PFSK-1 (cell line): ENCODE measurements around the gene CAB39L.

ENCODE experiments used
- FOXP2 ChIP-seq: optimal IDR thresholded peaks from 2 replicates; pipeline ENCODE3; 2011; ENCODE audit warnings: borderline replicate concordance, control low read depth, inconsistent platforms; ENCODE audit not compliant: insufficient read depth; ENCODE audit errors: extremely low read length, extremely low read depth
- POLR2AphosphoS5 ChIP-seq: IDR thresholded peaks from 2 replicates; pipeline ENCODE4 v1.6.1; 2012; ENCODE audit warnings: low read depth, mild to moderate bottlenecking, control low read depth, low read length, moderate library complexity
- SIN3A ChIP-seq: IDR thresholded peaks from 2 replicates; pipeline ENCODE4 v1.6.1; 2012; ENCODE audit warnings: mild to moderate bottlenecking, low read length, moderate library complexity, borderline replicate concordance; ENCODE audit not compliant: insufficient read depth
- TAF1 ChIP-seq: IDR thresholded peaks from 2 replicates; pipeline ENCODE4 v1.6.1; 2012; ENCODE audit warnings: low read length, control low read depth, borderline replicate concordance; ENCODE audit not compliant: insufficient read depth
- TF ChIP-seq, protein P1 (sequence below), 2 experiments: IDR thresholded peaks; 2 replicates each; pipeline versions ENCODE4 v1.6.1 to v1.8.0; 2011 to 2012; ENCODE audit warnings: low read depth in 2 of 2, low read length in 2 of 2, control low read depth in 1 of 2, inconsistent platforms in 1 of 2, mild to moderate bottlenecking in 1 of 2, moderate library complexity in 1 of 2; ENCODE audit not compliant: insufficient read depth in 1 of 2

CAB39L gene

DNA sequence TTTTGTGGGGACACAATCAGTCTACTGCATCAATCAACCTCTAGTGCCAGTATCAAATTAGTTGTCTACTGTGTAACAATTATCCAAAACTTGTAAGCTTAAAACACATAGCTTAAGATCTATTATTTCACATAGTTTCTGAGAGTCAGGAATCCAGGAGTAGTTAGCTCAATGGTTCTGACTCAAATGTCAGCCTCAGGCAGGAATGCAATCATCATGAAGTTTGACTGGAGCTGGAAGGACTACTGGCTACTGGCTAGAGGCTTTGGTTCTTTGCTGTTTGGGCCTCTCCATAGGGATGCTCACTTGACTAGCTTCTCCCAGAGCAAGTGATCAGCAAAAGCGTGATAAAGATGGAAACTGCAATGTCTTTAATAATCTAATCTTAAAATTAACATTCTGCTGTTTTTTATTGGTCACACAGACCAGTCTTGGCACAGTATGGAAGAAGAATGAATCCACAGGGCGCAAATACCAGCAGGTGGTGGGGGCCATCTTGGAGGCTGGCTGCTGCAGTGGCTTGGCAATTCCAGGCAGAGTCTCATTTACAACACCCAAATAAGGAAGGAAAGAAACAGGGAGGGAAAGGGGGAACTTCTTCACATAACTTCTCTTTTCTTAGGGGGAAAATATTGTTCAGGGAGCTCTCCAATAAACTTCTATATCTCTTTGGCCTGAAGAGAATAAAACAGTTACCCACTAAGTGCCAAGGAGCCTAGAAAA, 15.7 kb downstream of the CAB39L start:
- TF ChIP-seq TAF1 (no peak), POLR2AphosphoS5 (no peak), FOXP2 (no peak), SIN3A (no peak)
- TF ChIP-seq, protein P1, sequence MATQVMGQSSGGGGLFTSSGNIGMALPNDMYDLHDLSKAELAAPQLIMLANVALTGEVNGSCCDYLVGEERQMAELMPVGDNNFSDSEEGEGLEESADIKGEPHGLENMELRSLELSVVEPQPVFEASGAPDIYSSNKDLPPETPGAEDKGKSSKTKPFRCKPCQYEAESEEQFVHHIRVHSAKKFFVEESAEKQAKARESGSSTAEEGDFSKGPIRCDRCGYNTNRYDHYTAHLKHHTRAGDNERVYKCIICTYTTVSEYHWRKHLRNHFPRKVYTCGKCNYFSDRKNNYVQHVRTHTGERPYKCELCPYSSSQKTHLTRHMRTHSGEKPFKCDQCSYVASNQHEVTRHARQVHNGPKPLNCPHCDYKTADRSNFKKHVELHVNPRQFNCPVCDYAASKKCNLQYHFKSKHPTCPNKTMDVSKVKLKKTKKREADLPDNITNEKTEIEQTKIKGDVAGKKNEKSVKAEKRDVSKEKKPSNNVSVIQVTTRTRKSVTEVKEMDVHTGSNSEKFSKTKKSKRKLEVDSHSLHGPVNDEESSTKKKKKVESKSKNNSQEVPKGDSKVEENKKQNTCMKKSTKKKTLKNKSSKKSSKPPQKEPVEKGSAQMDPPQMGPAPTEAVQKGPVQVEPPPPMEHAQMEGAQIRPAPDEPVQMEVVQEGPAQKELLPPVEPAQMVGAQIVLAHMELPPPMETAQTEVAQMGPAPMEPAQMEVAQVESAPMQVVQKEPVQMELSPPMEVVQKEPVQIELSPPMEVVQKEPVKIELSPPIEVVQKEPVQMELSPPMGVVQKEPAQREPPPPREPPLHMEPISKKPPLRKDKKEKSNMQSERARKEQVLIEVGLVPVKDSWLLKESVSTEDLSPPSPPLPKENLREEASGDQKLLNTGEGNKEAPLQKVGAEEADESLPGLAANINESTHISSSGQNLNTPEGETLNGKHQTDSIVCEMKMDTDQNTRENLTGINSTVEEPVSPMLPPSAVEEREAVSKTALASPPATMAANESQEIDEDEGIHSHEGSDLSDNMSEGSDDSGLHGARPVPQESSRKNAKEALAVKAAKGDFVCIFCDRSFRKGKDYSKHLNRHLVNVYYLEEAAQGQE (IDR thresholded peaks at IDR 0.05; ENCODE audit: insufficient read depth in 1 of 2, low read depth in 2 of 2, low read length in 2 of 2), result no peak

DNA sequence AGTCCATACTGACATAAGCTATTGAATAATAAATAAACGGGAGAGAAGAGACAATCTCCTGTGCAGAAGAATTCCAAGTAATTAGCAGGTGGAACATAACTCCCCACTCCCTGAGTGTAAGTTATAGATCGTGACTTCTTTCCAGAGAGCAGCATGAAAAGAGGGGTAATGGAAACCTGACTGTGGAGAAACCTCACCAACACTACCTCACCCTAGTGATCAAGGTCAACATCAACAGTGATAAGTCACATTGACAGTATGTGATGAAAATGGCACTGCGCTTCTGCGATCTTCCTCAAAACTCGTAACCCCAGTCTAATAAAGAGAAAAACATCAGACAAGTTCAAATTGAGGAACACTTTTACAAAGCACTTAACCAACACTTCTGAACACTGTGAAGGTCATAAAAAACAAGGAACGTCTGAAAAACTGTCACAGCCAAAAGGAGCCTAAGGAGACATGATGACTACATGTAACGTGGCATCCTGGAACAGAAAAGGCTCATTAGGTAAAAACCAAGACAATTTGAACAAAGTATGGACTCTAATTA, 19.8 kb downstream of the CAB39L start:
- TF ChIP-seq SIN3A, result no peak
- no peak for TF ChIP-seq POLR2AphosphoS5
- no peak for TF ChIP-seq TAF1
- TF ChIP-seq FOXP2, result no peak
- TF ChIP-seq, protein P1 (IDR thresholded peaks at IDR 0.05; ENCODE audit: insufficient read depth in 1 of 2, low read depth in 2 of 2, low read length in 2 of 2), result no peak

DNA sequence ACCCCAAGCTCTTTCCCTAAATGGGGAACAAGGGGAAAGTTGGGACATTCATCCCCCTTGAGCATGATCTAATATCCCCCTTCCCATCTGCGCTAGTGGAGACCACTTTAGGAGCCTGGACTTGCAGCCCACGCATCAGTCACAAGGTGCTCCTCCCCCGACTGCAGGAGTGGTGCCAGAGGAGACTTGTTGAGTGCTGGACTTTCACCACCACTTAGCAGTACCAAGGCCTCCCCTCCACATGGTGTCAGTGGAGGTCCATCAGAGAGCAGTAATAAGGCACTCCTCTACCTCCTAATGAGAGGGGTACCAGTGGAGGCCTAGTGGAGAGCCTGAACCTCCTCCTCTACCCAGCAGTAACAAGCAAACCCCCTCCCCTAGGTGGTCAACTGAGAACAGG, 22.5 kb downstream of the CAB39L start:
- no peak for TF ChIP-seq FOXP2
- TF ChIP-seq TAF1, result no peak
- TF ChIP-seq POLR2AphosphoS5, result no peak
- no peak for TF ChIP-seq SIN3A
- TF ChIP-seq, protein P1 (IDR thresholded peaks at IDR 0.05; ENCODE audit: insufficient read depth in 1 of 2, low read depth in 2 of 2, low read length in 2 of 2), result no peak

DNA sequence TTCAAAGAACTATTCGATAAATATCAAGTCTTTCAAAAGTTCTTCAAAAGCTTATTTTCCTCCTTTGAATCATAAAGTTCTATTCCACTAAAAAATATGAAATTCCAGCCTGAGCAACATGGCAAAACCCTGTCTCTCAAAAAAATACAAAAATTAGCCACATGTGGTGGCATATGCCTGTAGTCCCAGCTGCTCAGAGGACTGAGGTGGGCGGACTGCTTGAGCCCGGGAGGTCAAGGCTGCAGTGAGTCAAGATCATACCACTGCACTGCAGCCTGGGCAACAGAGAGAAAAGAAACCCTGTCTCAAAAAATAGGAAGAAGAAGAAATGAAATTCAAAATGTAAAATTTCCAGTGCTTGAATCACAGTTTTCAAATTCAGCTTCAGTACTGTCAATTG, 24.6 kb downstream of the CAB39L start:
- TF ChIP-seq FOXP2, result no peak

DNA sequence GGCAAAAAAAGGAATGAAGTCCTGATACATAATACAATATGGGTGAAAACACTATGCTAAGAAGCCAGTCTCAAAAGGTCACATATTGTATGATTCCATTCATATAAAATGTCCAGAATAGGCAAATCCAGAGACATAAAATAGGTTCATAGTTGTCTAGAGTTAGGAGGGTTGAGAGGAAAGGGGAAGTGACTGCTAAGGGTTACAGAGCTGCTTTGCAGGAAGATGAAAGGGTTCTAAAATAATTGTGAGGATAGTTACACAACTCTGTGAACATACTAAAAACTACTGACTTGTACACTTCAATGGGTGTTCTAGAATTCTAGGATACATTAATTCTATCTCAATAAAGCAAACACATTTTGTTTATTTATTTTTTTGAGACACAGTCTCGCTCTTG, 25.7 kb downstream of the CAB39L start:
- TF ChIP-seq, protein P1 (IDR thresholded peaks at IDR 0.05; ENCODE audit: insufficient read depth in 1 of 2, low read depth in 2 of 2, low read length in 2 of 2), result no peak
- TF ChIP-seq POLR2AphosphoS5 (no peak), SIN3A (no peak), FOXP2 (no peak), TAF1 (no peak)
